Cerebellar cortex (tissue), 1 donor: ENCODE results near the gene ZNF440.
"Not testable (repeated sequence)": the region's sequence is repeated elsewhere in the genome, so short reads cannot be mapped to it uniquely, and the experiment has no call there.

Experiments
- DNase-seq: peaks from one replicate; pipeline ENCODE4 v3.0.0-alpha.2; 2015; ENCODE audit warnings: low spot score

Gene ZNF440

GRCh38 chr19:11828957-11829876, 15.1 kb downstream of the ZNF440 start:
- not testable (repeated sequence) for DNase-seq

DNA sequence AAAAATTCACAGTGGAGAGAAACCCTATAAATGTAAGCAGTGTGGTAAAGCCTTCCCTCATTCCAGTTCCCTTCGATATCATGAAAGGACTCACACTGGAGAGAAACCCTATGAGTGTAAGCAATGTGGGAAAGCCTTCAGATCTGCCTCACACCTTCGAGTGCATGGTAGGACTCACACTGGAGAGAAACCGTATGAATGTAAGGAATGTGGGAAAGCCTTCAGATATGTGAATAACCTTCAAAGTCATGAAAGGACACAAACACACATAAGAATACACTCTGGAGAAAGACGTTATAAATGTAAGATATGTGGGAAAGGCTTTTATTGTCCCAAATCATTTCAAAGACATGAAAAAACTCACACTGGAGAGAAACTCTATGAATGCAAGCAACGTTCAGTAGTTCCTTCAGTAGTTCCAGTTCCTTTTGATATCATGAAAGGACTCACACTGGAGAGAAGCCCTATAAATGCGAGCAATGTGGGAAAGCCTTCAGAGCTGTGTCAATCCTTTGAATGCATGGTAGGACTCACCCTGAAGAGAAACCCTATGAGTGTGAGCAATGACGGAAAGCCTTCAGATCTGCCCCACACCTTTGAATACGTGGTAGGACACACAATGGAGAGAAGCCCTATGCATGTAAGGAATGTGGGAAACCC, 18.3 kb downstream of the ZNF440 start:
- no peak for DNase-seq

GRCh38 chr19:11833541-11833940, 19.5 kb downstream of the ZNF440 start:
- no peak for DNase-seq

DNA sequence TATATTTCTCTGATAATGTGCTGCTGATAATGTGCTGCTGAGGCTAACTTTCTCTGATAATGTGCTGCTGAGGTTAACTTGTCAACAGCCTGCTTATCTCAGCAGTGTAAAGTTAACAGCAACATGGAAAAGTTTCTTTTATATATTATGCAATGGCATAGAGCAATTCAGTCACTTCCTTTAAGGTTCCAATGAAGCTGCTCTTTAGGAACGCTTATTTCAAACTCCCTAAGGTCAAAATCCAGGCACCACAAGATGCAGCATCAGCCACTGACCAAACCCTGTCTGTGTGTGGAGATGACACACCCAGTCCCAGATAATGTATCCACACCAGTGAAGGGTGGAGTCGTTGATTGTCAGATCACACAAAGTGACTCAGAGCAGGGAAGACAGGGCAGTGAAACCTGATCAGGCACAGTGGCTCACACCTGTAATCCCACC, 21.6 kb downstream of the ZNF440 start:
- DNase-seq: not testable (repeated sequence)

DNA sequence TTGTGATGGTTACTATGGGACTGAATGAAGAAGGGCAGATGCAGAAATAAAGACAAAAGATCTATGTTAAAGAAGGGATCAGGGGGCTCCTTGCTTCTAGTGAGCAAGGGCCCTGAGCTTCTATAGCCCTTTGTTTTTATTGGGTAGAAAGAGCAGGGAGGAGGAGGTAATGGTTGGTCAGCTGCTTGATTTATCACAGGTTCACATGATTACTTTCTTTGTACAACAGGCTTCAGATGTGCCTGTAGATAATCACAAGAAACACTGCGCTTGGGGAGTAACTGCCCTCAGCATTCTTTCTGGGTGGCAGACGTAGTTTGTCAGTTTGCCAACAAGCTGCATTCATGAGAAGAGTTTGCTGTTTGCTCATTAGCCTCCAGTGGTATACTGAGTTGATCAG, 29.6 kb downstream of the ZNF440 start:
- DNase-seq: no peak

DNA sequence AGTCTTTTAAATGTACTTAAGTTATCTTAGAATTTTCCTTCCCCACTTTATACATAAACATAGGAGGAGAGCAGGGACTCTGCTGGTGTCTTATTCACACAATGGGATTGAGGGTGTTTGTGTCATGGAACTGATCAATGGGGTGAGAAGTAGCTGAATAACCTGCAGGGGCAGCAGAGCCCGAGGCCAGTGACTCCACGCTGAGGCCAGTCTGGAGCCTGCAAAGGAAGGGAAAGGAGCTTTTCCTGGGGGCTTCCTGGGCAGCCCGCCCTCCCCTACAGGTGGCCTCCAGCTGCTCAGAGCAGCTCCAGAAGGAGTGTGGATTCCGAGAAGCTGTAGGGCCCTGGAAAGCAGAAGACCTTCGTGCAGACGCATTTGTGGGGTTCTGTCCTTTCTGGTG, 33.5 kb downstream of the ZNF440 start:
- DNase-seq: not testable (repeated sequence)

DNA sequence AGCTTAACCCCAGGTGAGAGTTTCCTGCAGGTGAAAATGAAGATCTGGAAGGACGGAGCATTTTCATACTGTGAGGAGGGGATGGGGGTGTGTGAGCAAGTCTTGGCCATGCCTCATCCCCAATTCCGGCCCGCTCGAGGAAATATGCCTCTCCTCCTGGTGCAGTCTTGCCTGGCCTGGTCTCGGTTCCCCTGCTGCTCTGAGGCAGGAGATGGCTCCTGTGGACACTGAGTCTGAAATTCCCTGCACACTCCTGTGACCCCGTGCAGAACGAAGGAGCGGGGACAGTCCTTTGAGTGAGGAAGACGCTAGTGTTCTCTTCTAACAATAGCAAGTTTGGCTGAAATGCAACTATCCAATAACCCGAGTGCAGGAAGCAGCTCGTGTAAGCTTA, 34.1 kb downstream of the ZNF440 start:
- DNase-seq: no peak

- peak; percentile 95 for DNase-seq
Measured at GRCh38 chr19:11848594-11849469, 34.8 kb downstream of the ZNF440 start, which contains the start of gene ZNF439. ZNF439 (plus strand) TSS chr19:11848726; CDS start chr19:11848868, 142 bp downstream.

DNA sequence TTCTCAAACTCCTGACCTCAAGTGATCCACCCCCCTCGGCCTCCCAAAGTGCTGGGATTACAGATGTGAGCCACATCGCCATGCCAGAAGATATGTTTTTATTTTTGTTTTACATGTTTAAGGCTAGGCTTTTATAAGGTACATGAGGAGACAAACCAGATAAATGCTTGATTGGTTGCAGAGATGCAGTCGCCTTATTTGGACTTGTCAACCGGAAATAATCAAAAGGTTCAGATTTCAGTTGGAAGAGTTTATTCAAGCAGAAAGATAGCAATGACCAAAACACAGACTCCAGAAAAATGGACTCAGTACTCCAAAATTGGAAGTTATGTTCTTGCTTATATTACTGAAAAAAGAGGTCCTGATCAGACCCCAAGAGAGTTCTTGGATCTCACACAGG, 36.2 kb downstream of the ZNF440 start:
- DNase-seq: not testable (repeated sequence)

DNA sequence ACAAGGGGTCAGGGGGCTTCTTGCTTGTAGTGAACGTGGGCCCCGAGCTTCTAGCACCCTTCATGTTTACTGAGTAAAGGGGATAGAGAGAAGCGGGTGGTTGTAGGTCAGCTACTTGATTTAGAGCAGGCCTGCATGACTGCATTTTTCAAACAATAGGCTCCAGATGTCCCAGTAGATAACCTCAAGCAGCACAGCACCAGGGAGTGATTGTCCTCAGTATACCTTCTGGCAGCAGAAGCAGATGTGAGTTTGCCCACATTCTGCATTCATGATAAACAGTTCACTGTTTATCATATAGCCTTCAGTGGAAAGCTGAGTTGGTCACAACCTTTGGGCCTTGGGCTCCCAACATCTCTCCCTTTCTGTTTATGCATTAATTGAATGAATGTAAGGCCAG, 39.3 kb downstream of the ZNF440 start:
- DNase-seq: no peak

DNA sequence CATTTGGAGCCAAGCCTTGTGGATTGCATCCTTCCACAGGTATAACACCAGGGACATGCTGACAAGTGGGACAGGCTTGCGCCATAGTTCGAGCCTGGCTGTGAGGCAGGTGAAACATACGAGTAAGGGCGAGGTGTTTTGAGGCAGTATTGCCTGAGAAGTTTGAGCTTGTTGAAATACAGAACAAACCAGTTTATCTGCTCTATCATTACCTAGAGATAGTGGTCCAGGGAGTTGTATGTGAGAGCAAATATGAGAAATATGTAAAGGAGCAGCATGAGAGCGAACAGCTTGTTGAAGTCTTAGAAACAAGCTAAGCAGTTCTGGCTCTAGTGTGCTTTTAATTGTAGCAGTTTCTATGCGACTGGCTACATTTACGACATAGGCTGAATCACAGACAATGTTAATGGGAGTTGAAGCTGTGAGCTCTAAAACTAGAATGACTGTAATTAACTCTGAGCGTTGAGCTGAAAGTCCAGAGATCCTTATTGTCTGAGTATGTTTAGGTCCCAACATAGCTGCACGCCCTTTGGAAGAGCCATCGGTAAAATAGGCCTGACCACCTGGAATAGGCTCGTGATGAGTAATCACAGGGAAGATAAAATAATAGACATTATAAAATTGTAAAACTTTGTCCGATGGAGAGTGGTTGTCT, 42.6 kb downstream of the ZNF440 start:
- DNase-seq: no peak

DNA sequence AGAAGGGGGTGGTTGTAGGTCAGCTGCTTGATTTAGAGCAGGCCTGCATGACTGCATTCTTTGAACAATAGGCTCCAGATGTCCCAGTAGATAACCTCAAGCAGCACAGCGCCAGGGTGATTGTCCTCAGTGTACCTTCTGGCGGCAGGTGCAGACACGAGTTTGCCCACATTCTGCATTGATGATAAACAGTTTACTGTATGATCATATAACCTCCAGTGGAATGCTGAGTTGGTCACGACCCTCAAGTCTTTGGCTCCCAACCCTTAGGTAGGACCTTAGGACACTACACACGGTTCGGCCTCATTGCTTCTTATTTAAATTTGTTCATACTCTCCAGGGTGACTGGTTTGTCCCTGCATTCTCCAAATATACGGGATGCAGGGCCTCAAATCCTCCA, 46.6 kb downstream of the ZNF440 start:
- no peak for DNase-seq

GRCh38 chr19:11861301-11861700, 47.2 kb downstream of the ZNF440 start:
- no peak for DNase-seq

- not testable (repeated sequence) for DNase-seq
Measured at GRCh38 chr19:11867766-11868165, 53.7 kb downstream of the ZNF440 start.

- no peak for DNase-seq
Measured at GRCh38 chr19:11868188-11868587, 54.1 kb downstream of the ZNF440 start.

DNA sequence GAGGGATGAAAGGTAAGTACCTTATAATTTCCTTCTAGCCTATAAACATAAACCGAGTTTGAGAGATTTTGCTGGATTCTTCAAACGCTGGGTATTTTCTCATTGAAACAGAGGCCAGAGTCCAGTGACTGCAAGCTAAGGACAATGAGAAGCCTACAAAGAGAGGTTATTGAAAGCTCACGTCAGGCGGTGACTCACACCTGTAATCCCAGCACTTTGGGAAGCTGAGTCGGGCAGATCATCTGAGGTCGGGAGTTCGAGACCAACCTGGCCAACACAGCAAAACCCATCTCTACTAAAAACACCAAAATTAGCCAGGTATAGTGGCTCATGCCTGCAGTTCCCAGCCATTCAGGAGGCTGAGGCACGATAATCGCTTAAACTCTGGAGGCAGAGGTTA, 58.6 kb downstream of the ZNF440 start:
- no peak for DNase-seq

DNA sequence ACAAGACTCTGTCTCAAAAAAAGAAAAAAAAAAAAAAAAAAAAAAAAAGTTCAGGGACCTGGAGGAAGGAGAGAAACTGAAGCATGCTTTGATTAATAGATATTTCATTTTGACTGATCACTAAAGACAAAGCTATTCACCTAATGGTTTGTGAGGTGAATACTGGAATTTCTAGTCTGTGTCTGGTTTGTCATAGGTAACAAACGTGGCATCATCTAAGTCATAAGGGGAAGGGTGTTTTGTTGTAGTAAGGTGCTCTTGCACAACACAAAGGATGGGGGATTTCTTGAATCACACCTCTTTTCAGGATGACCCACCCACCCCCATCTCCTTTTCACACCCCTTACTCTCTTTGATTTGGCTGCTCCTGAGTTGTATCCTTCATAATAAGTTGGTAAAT, 59.7 kb downstream of the ZNF440 start:
- DNase-seq: no peak

GRCh38 chr19:11879687-11880266, 65.7 kb downstream of the ZNF440 start:
- not testable (repeated sequence) for DNase-seq

GRCh38 chr19:11880598-11880997, 66.5 kb downstream of the ZNF440 start:
- DNase-seq: no peak

- DNase-seq: peak; percentile 75
Measured at GRCh38 chr19:11881151-11881800, 67.2 kb downstream of the ZNF440 start.

- DNase-seq: no peak
Measured at GRCh38 chr19:11882606-11883005, 68.5 kb downstream of the ZNF440 start.
